AG10803 (cell line): ENCODE measurements around the gene RPN1.
A peak's percentile ranks its signal among the peaks of the same experiment; 100 is the strongest.

ENCODE experiments used
- DNase-seq: peaks from one replicate; pipeline ENCODE4 v3.0.0; 2010; ENCODE audit warnings: low read depth
- H3K4me3 ChIP-seq: 2 replicates; pipeline ENCODE4 v1.5.1; 2011; ENCODE audit warnings: mild to moderate bottlenecking, low read length, control low read depth
- CTCF ChIP-seq: conservative IDR thresholded peaks from 2 replicates; pipeline ENCODE4 v1.5.1; 2011; ENCODE audit warnings: mild to moderate bottlenecking, low read length, control low read depth, inconsistent platforms

The RPN1 gene

GRCh38 chr3:128623762-128624176 lies 26.8 kb downstream of the RPN1 start:
- no peak for TF ChIP-seq CTCF
- H3K4me3 ChIP-seq: no peak overlapping the region
- peak; percentile 42 for DNase-seq

- H3K4me3 ChIP-seq: no peak overlapping the region
- no peak for TF ChIP-seq CTCF
- no peak for DNase-seq
Measured at GRCh38 chr3:128621931-128622330, 28.7 kb downstream of the RPN1 start.

- no peak for TF ChIP-seq CTCF
- DNase-seq: no peak
- H3K4me3 ChIP-seq: no peak overlapping the region
Measured at GRCh38 chr3:128621234-128621633, 29.4 kb downstream of the RPN1 start.

- no peak for TF ChIP-seq CTCF
- H3K4me3 ChIP-seq: no peak overlapping the region
- no peak for DNase-seq
Measured at GRCh38 chr3:128620268-128620691, 30.3 kb downstream of the RPN1 start.

- peak; percentile 70 for DNase-seq
- H3K4me3 ChIP-seq: no peak overlapping the region
- no peak for TF ChIP-seq CTCF
Measured at GRCh38 chr3:128619146-128619890, 31.3 kb downstream of the RPN1 start.

GRCh38 chr3:128618398-128618726 lies 32.3 kb downstream of the RPN1 start:
- no peak for DNase-seq
- peak overlapping the region; percentile 86 for H3K4me3 ChIP-seq
- TF ChIP-seq CTCF: no peak
